Measurements from ENCODE around the gene MGMT. TPM values are rescaled to one million over a fixed set of nuclear protein-coding genes. Genes with fewer than 3 reads are reported as not detected.

Gene MGMT
- total RNA-seq, 1 donor from 2014 or later = 22.1 TPM

DNA sequence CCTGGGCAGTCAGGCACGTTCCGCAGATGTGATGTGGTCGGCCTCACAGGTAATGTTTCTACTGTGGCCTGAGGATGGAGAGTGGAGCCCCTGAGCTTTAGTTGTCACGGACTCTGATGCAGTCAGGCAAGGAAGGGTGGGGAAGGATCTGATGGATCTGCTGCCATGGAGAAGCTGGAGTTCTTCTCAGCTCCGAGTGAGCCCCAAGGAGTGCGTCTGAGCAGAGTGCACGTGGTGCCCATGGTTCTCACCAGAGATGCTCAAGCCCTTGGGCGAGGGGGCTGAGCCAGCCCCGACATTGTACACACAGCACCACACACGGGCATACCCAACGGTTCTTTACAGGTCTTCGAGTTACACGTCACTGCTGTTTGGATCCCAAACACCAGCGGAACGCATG lies 304.5 kb downstream of the MGMT start:
- DNase-seq (ENCODE audit: low spot score) = no peak

DNA sequence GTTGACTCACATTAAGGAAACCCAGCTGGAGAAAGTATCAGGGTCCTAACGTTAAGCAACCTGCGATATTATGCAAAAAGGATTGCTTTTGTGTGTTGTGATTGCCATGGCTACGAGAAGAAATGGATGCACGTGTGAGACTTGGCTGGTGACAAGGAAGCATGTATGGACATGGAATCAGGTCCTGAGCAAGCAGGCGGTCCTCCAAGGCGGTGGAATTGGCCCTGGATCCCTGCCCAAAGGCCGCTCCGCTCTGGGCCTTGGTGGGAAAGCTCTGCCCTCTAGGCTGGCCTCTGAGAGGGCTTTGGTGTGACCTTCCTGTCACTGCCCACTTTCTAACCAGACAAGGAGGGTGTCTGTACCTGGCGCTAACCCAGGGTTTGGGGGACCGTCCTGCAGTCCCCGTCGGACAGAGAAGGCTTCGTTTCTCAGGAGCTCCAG lies 305.0 kb downstream of the MGMT start:
- DNase-seq (ENCODE audit: low spot score) = no peak

DNA sequence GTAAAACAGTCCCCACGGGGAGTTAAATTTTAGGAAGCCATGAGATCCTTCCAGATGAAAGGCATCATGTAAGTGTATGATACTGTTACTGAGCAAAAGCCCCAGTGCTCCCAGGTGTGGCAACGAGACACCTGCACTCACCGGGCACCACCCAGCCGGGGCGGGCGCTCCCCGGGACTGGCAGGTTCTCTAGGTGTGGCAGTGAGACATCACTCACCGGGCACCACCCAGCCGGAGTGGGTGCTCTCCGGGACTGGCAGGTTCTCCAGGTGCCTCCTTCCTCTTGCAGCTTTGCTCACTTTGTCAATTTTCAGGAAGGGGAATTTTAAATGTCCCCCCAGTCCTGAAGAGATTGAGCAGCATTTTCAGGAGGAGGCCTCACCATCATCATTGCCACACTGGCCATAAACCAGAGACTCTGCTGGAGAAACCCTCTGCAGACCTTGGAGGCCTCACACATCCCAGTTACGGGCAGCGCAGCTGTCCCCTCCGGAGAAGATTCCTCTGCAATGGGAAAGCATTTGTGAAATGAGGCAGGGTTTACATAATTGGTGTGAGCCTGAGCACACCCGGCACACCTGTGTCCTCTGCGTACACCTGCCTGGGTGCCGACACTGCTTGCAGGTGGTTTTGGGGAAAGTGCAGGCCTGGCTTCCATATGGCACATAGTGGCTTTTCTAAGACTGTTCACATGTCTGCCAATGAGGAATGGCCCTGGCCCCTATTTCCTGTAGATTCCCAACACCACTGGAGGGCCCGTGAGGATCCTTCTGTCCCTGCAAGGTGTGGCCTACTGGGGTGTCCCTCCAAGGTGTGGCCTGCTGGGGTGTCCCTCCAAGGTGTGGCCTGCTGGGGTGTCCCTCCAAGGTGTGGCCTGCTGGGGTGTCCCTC lies 305.7 kb downstream of the MGMT start:
- DNase-seq (ENCODE audit: low spot score) = no peak

DNA sequence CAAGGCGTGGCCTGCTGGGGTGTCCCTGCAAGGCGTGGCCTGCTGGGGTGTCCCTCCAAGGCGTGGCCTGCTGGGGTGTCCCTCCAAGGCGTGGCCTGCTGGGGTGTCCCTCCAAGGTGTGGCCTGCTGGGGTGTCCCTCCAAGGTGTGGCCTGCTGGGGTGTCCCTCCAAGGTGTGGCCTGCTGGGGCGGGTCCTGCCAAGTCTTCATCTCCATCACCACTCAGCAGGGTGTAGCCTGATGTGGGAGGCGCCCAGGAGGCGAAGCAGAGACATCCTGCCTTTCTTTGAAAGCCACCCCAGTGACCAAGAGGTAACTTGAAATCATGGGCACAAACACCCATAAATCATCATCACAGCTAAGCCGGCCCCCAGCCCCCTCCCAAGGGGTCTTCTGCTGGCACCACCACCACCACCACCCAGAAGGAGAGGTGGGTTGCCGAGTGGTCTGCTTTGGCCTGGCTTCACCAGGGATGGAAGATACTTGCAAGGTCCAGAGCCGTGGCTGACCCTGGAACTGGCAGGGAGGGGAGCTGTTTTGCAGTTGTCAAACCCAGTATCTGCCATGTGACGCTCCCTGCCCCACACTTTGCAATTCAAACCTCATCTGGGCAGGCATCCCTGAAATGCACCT lies 306.4 kb downstream of the MGMT start:
- DNase-seq (ENCODE audit: low spot score) = no peak

DNA sequence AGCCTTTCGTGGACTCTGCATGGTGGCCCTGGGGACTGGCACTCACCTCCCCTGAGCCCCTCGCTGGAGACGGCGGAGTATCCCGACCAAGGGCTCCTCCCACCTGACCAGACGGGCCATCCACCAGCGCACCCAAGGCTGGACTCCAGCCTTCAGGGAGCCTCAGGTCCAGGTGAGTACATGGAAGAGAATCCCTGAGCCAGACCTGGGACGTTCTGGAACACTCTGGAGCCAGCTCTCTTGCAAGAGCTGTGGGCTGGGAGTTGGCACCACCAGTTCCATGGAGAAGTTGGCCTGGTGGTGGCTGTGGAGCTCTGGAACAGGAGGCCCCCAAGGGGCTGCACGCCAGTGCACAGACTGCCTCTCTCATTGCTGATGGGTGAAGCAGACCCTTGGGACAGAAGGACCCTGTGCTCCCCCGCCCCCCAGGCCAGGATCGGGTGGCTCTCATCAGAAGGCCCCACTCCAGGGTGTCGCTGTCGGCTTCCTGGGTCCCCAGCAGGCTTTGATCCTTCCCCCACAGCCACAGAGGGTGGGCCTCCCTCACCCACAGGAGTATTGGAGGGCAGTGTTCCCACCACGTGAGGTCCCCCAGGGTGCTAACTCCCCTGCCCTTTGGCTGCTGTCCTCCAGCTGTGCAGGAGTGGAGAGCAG lies 307.2 kb downstream of the MGMT start:
- no peak for DNase-seq (ENCODE audit: low spot score)

DNA sequence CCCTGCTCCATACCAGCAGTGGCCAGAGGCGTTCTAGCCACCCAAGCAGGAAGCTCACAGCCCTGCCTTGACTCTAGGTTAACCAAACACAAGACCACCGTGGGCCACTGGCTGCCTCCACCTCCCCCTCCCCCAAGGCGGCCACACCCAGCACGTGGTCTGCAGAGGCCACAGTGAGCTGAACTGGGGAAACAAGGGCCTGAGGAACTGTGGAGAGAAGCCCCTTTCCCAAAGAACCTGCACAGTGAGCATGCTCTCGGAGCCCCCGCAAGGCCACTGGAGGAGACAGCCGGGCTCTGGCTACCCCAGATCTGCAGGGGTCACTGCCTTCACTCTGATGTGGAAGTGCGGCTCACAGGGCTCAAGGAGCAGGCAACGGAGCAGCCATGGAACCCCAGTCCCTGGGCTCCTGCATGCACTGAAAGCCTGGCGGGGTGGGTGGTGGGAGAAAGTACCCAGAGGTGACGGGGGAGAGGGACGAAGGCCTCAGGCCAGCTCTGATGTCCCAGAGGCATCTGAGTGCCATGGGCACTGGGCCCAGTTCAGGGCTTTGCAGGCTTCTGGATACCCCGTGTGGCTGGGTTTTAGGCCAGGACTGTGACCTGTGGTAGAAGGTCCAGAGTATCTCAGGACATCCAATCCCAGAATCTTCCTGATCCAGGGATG lies 307.8 kb downstream of the MGMT start:
- DNase-seq (ENCODE audit: low spot score) = no peak

DNA sequence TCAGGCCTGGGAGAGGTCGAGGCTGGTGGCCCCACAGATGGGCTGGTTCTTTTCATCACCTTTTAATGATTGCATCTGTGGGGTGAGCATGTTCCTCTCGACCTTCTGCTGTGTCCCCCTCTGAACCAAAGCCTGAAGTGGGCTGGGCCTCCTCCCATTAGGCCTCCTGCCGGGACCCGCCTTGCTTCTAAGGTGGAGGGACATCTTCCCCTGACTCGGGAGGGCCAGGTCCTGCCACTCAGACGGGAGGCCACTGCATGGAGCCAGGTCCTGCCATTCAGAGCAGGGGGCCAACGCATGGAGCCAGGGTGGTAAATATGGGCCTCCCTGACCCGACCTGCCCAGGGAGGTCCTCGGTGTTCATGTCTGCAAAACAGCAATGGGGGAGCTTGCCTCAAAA lies 308.6 kb downstream of the MGMT start:
- no peak for DNase-seq (ENCODE audit: low spot score)

DNA sequence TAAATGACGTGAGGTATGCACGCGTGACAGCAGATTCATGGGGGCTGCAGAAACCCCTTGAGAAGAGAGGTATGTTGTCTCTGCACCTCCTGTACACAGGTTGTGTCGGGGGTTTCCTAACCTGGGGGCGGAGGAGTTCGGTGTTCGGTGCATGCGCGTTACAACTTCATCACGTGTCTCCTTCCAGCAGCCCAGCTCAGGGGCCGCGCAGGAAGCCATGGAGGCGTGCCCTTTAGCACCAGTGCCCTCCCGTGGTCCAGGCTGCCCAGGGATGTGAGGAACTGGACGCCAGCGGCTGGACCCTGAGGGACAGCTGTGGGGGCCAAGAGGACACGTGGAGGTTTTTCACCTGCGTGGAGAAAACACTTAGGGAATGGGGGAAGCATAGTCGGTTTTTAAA lies 310.6 kb downstream of the MGMT start:
- no peak for DNase-seq (ENCODE audit: low spot score)

DNA sequence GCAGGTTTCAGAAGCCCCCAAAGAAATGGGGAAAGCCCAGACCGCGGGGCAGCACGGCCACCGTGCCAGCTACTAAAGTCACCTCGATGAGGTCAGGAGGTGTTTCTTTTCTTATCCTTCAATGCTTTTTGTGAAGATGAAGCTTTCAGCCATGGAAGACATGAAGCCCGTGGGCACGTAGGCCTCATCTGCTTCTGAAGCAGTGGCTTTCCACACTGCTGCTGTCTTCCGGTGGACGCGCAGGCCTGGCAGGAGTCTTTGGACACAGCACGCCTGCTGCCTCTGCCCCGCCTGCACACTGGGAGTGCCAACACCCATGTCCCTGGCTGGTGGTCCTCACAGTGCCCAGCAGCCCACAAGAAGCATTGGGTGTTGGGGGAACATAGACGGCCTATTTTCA lies 311.5 kb downstream of the MGMT start:
- DNase-seq (ENCODE audit: low spot score) = no peak

DNA sequence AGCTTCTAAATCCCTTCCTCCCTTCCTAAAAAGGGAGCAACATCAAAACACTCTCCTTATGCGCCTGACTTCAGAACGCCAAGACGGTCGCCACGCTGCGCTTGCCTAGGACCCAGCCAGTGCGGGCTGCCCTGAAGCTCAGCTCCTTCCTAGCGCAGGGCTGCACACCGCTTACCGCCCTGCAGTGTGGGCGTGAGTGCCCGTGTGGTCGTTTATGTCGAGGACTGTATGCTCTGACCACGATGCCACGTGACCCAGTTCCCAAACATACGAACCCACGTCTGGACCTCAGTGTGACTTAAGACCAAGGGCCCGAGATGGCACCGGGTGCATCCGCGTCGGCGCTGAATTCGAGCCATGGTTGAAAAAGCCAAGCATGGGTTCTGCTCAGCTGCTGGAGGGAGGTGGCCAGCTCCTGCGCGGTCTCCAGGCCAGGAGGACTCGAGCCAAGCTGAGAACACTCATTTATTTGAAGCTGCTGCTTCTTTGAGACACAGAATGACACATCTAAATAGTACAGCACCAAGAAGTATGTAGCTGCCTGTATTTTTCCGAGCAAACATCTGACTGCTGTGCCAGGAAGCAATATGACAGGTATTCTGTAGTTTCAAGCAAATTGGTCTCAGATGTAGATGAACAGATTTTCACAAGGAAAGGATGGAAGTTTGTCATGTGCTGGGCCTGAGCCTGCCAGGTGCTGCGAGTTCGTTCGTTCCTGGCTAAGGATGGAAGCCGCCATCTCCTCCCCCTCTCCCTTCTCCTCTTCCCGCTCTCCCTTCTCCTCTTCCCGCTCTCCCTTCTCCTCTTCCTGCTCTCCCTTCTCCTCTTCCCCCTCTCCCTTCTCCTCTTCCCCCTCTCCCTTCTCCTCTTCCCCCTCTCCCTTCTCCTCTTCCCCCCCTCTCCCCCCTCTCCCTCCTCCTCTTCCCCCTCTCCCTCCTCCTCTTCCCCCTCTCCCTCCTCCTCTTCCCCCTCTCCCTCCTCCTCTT lies 312.4 kb downstream of the MGMT start:
- no peak for DNase-seq (ENCODE audit: low spot score)

DNA sequence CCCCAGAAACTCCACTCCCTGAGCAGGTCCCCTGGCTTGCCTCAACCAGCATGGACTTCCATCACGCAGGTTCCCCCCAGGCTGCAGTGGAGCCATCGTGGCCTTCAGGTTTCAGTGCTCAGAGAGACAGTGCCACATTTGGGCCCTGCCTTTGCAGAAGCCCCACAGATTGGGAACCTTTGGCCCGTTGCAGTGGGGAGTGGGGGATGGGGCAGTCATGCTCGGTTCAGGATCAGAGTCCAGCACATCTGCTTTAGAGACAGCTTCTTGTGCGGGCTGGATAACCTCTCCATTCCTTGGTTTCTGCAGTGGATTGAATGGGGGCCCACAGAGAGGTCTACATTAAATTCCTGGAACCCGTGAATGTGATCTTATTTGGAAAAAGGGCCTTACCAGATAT lies 313.2 kb downstream of the MGMT start:
- DNase-seq (ENCODE audit: low spot score) = no peak

DNA sequence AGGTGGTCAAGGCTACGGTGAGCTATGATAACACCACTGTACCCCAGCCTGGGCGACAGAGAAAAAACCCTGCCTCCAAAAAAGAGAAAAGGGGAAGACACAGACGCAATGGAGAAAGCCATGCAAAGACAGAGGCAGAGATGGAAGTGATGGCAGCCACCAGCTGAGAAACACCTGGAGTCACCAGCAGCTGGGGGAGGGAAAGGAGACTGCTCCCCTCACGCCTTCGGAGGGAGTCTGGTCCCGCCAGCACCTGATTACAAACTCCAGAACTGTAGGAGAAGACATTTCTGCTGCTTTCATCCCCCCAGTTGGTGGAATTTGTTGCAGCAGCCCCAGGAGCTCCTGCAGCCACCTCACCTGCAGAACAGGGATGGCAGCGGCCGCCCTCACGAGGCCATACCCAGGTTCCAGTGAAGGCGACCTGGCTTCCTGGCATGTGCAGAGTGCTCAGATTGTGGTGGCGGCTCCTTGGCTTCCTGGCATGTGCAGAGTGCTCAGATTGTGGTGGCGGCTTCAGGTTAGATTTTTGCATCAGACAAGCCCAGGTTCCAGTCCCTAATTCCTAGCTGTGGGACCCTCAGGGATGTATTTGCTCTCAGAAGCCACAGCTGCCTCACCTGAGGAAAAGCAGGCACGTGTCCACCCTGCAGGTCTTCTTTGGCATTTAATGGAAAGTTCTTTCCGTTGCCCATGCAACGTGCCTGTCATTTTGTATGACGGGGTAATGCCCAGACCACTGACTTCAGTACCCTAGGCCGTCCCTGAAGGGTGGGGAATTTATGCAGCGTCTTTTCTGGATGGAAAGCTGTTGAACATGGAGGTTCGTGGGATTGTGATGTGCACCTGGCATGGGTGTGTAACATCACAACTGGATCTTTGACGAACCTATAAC lies 314.1 kb downstream of the MGMT start:
- DNase-seq (ENCODE audit: low spot score) = no peak

DNA sequence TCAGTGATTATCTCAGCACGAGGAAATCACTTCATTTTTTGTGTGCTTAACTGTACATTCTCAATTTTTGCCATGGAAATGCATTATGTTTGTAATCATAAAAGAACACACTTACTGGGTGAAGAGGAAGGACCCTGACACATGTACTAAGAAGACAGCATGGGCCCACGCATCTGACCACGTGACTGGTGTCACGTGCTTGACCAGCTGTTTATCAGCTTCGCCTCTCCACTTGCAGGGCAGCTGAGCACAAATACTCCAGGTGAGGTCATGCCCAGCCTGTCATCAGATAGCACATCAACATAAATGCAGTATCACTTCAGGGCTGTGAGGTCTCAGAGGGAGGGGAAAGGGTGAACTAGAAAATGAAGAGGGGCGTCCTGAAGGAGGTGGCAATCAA lies 317.2 kb downstream of the MGMT start:
- no peak for DNase-seq (ENCODE audit: low spot score)

DNA sequence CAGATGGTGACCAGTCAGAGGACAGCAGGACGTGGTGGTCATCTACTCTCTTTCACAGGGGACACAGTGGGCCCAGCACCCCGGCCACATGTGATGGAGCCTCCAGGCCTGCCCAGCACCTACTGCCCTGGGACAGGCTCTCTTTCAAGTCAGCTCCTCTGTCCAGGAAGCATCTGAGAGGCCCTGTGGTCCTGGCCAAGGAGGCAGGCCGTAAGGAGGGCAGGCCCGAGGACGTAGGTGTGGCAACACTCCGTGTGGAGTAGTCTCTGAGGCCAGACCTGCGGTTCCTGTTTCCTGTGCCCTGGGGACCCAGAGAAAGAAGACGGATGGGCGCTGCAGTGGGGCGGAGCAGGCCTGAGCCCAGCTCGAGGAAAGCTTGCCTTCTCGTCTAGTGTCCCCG lies 317.9 kb downstream of the MGMT start:
- no peak for DNase-seq (ENCODE audit: low spot score)

DNA sequence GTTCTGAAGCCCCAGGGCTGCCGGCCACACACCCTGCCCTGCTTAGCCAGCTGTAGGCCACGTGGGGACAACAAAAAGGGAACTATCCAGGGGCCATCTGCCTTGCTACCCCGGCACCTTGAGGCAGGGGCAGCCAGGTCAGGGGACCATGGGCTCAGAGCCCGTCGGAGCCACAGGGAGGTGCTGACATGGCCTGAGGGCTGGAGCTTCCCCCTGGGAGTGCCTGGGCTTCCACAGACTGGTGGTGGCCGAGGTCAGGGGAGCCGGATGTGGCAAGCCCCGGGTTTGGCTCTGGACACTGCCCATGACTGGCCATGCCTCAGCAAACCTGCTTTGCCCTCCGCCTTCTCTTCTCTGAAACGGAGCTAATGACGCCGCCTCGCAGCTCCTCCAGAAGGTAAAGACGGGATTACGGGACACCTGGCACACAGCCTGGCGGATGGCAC lies 318.5 kb downstream of the MGMT start:
- DNase-seq (ENCODE audit: low spot score) = no peak

DNA sequence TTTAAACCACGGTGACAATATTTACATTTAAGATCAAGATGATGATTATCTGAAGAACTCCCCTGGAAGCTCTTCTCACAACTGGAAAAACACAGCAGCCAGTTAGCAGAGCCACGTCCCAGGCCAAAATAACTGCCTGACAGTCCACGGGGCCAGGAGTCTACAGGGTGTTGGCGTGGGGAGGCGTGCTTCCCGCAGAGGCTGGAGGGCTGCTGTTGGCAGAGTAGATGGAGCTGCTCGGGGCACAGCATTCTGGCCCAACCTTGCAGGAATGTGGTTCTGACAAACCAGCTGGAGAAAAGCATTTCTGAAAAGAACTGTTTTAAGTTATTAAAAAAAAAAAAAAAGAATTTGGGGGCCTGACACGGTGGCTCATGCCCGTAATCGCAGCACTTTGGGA lies 319.2 kb downstream of the MGMT start:
- no peak for DNase-seq (ENCODE audit: low spot score)

DNA sequence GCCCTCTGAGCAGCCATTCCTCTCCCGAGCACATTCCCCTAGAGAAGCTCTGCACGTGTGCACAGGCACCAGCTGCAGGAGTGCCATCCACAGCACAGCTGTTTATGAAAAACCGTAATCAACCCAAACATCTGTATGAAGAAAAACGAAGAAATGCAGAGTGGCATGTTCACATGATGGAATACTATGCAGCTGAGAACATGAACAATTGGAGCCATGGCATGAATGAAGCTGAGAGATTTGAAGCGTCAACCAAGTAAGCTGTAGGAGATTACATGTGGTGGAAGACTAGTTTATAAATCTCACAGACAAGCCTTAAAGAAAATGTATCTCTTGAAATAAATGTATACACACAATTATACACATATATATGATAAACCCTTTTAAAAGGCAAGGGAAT lies 320.5 kb downstream of the MGMT start:
- DNase-seq (ENCODE audit: low spot score) = no peak

DNA sequence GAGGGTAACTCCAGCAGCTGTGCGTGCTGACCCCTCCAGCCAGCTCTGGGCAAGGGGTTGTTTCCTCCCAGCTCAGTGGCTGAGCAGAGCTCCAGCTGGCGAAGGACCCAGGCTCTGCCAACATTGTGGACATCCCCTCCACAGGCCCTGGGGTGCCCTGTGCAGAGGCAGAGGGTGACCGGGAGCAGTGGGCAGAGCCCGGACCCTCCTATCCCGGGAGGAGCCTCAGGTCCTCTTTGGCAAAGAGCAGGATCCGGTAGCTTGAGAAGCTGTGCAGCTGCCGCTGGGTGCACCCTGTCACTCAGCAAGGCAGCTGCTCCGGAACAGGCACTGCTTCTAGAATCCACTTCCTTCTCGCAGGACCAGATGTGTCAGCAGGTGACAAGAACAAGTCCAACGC lies 321.2 kb downstream of the MGMT start:
- no peak for DNase-seq (ENCODE audit: low spot score)

DNA sequence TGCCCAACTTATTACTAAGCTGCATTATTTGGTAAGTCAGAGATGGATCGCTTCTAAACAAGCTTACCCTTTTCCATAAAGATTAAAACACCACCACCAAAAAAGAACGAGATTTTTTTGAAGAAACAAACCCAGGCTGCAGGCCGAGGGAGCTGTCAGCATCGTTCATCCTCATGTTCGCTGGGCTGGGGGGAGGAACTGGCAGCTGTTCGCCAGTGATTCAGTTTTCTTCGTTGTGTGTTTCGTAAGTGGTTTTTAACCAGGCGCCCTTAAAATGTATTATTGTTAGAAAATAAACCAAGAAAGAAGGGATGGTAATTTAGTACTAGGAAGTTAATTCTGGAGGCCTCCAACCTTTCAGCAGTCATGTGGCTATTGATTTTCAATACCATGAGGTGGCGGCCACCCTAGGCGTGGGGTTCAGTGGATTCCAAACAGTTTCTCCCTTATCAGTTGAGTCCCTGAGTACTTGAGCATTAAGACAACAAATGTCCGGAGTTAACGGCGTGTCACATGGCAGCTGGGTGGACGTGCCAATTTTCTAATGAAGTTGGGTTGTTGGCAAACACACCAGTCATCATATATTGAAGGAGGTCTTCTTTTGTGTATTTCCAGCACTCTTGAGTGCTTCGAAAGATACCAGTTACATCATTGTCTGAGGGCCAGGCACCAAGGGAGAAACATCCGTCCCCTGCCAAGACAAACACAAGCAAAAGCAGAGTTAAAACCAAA lies 323.8 kb downstream of the MGMT start:
- no peak for DNase-seq (ENCODE audit: low spot score)

All from umbilical cord (tissue), 2 donors.